Vagina (tissue), 2 donors: Measurements from ENCODE around the gene S100A5. TPM values are rescaled to one million over a fixed set of nuclear protein-coding genes. Genes with fewer than 3 reads are reported as not detected.

Experiments
- DNase-seq, 2 donors: peaks; one replicate each; pipeline ENCODE4 v3.0.0-alpha.2; 2017; ENCODE audit errors: extremely low spot score in 2 of 2
- H3K27ac ChIP-seq: fragments of 200-600 bp; sonication (generic); one replicate; pipeline ENCODE4 v1.5.1; 2019
- H3K27me3 ChIP-seq: fragments of 200-600 bp; sonication (generic); one replicate; pipeline ENCODE4 v1.5.1; 2019
- H3K36me3 ChIP-seq, 2 donors: fragments of 200-600 bp; sonication (generic); one replicate each; pipeline ENCODE4 v1.5.1; 2017 to 2019
- H3K4me1 ChIP-seq: fragments of 200-600 bp; sonication (generic); one replicate; pipeline ENCODE4 v1.5.1; 2019
- H3K4me3 ChIP-seq, 2 donors: fragments of 200-600 bp; sonication (generic); 1 replicate in 1 of 2; 2 replicates in 1 of 2; pipeline ENCODE4 v1.5.1; 2016 to 2019
- H3K9me3 ChIP-seq: fragments of 200-600 bp; sonication (generic); one replicate; pipeline ENCODE4 v1.5.1; 2019
- CTCF ChIP-seq, 3 experiments: fragments of 450-650 bp in 2 of 3; fragments of 200-600 bp in 1 of 3; sonication (generic) in 1 of 3; IDR thresholded peaks; one replicate each; pipeline ENCODE4 v1.5.1; 2017 to 2019; ENCODE audit warnings: antibody characterized with exemption in 3 of 3, mild to moderate bottlenecking in 2 of 3, moderate library complexity in 2 of 3
- POLR2A ChIP-seq, 2 donors: fragments of 450-650 bp; IDR thresholded peaks; one replicate each; pipeline ENCODE4 v1.6.1; 2017; ENCODE audit warnings: antibody characterized with exemption in 2 of 2, mild to moderate bottlenecking in 2 of 2, moderate library complexity in 2 of 2
- POLR2AphosphoS5 ChIP-seq, 2 donors: sonication (generic); formaldehyde crosslinking; IDR thresholded peaks; one replicate each; pipeline ENCODE4 v1.9.0; 2017; ENCODE audit warnings: antibody characterized with exemption in 2 of 2, mild to moderate bottlenecking in 2 of 2, low read depth in 1 of 2; ENCODE audit not compliant: insufficient read depth in 1 of 2
- intact Hi-C: fragments of 100-400 bp; cut with DNase I; formaldehyde crosslinking; loops from one replicate; pipeline ENCODE4 v1.15.1; 2023
- total RNA-seq: library from RNA; depleted of rRNA; stranded (reverse); fragments of >200 nt; gene quantifications from one replicate; pipeline ENCODE4 v1.2.3, GENCODE V29; 2016

S100A5 gene
- total RNA-seq, 1 donor from 2014 or later: not detected

GRCh38 chr1:153513023-153513422 lies 27.7 kb downstream of the S100A5 start:
- Histone ChIP-seq H3K36me3 (no peaks in the 10 kb centered on the region), H3K27ac (no peak overlapping the region), H3K27me3 (no peaks in the 10 kb centered on the region), H3K4me3 (no peak overlapping the region), H3K4me1 (peaks cover 13% of the 10 kb centered on the region), H3K9me3 (no peaks in the 10 kb centered on the region)
- DNase-seq: peak in 1 of 2 donors; percentile 49
- intact Hi-C loops: loop anchor here (5.0 kb wide), 2 partner anchors 54 to 99 kb away; partner anchors contain the start of genes S100A16 and S100A2
- TF ChIP-seq POLR2A (IDR thresholded peaks at IDR 0.05) (no peak), POLR2AphosphoS5 (IDR thresholded peaks at IDR 0.05; ENCODE audit: insufficient read depth in 1 of 2, low read depth in 1 of 2) (no peak), CTCF (IDR thresholded peaks at IDR 0.05) (no peak)

- Histone ChIP-seq H3K4me3 (no peak overlapping the region), H3K36me3 (no peaks in the 10 kb centered on the region), H3K27ac (peak overlapping the region; percentile 61), H3K9me3 (no peaks in the 10 kb centered on the region), H3K27me3 (no peaks in the 10 kb centered on the region), H3K4me1 (peaks cover 29% of the 10 kb centered on the region)
- intact Hi-C loops: loop anchor here (5.0 kb wide), 2 partner anchors 56 to 101 kb away; partner anchors contain the start of genes S100A16 and S100A2
- TF ChIP-seq POLR2AphosphoS5 (IDR thresholded peaks at IDR 0.05; ENCODE audit: insufficient read depth in 1 of 2, low read depth in 1 of 2) (peak in 1 of 2 donors; percentile 41), CTCF (IDR thresholded peaks at IDR 0.05) (peak; percentile 77 to 93 (median 91)), POLR2A (IDR thresholded peaks at IDR 0.05) (no peak)
- DNase-seq: no peak
Observed at GRCh38 chr1:153510984-153511410, 29.7 kb downstream of the S100A5 start.

GRCh38 chr1:153509729-153510354 lies 30.9 kb downstream of the S100A5 start:
- peaks cover 36% of the 10 kb centered on the region for H3K4me1 ChIP-seq
- no peak overlapping the region for H3K4me3 ChIP-seq
- no peak for DNase-seq
- peak in 1 of 3 experiments; percentile 28 for TF ChIP-seq CTCF (IDR thresholded peaks at IDR 0.05)
- TF ChIP-seq POLR2AphosphoS5 (IDR thresholded peaks at IDR 0.05; ENCODE audit: insufficient read depth in 1 of 2, low read depth in 1 of 2): no peak
- H3K27ac ChIP-seq: peak overlapping the region; percentile 61
- H3K36me3 ChIP-seq: no peaks in the 10 kb centered on the region
- H3K27me3 ChIP-seq: no peaks in the 10 kb centered on the region
- H3K9me3 ChIP-seq: no peaks in the 10 kb centered on the region
- intact Hi-C loops: loop anchor here (5.0 kb wide), 2 partner anchors 57 to 102 kb away; partner anchors contain the start of genes S100A16 and S100A2

GRCh38 chr1:153509036-153509435 lies 31.7 kb downstream of the S100A5 start:
- TF ChIP-seq CTCF (IDR thresholded peaks at IDR 0.05) (no peak), POLR2A (IDR thresholded peaks at IDR 0.05) (no peak), POLR2AphosphoS5 (IDR thresholded peaks at IDR 0.05; ENCODE audit: insufficient read depth in 1 of 2, low read depth in 1 of 2) (no peak)
- Histone ChIP-seq H3K4me1 (peaks cover 36% of the 10 kb centered on the region), H3K36me3 (no peaks in the 10 kb centered on the region), H3K9me3 (no peaks in the 10 kb centered on the region), H3K27ac (no peak overlapping the region), H3K27me3 (no peaks in the 10 kb centered on the region), H3K4me3 (no peak overlapping the region)
- DNase-seq: no peak
- intact Hi-C loops: no loop called here

- Histone ChIP-seq H3K4me1 (peaks cover 36% of the 10 kb centered on the region), H3K4me3 (no peak overlapping the region), H3K36me3 (no peaks in the 10 kb centered on the region), H3K9me3 (no peaks in the 10 kb centered on the region), H3K27ac (peak overlapping the region; percentile 88), H3K27me3 (no peaks in the 10 kb centered on the region)
- TF ChIP-seq POLR2A (IDR thresholded peaks at IDR 0.05) (no peak), POLR2AphosphoS5 (IDR thresholded peaks at IDR 0.05; ENCODE audit: insufficient read depth in 1 of 2, low read depth in 1 of 2) (no peak), CTCF (IDR thresholded peaks at IDR 0.05) (no peak)
- peak in 1 of 2 donors; percentile 64 for DNase-seq
- intact Hi-C loops: no loop called here
Observed at GRCh38 chr1:153507926-153508583, 32.7 kb downstream of the S100A5 start.
